CD8-positive, alpha-beta memory T cell (primary cell): ENCODE results near the gene MEIS1. TPM values are rescaled to one million over a fixed set of nuclear protein-coding genes. Genes with fewer than 3 reads are reported as not detected.
"Not testable (repeated sequence)": the region's sequence is repeated elsewhere in the genome, so short reads cannot be mapped to it uniquely, and the experiment has no call there.

Experiments used
- CTCF ChIA-PET: fragments of 350-600 bp; sonication (Branson Sonifier 250); formaldehyde crosslinking; loops from one replicate; lab custom pipeline; 2021; ENCODE audit warnings: antibody characterized with exemption; lab: Charles Lee
- POLR2A ChIA-PET: fragments of 350-600 bp; sonication (Branson Sonifier 250); formaldehyde crosslinking; loops from one replicate; lab custom pipeline; 2021; ENCODE audit warnings: antibody characterized with exemption; lab: Charles Lee
- DNase-seq, 5 donors: peaks; one replicate each; pipeline versions ENCODE4 v3.0.0 to v3.0.0-alpha.2; 2020 to 2022; ENCODE audit warnings: mixed read lengths in 1 of 5
- H3K27ac ChIP-seq: one replicate; pipeline ENCODE4 v1.7.0; 2013; ENCODE audit warnings: low read depth, mild to moderate bottlenecking, low read length, moderate library complexity
- H3K27me3 ChIP-seq: 2 replicates; pipeline ENCODE4 v1.7.0; 2013; ENCODE audit warnings: low read length, mild to moderate bottlenecking; ENCODE audit not compliant: insufficient read depth, poor library complexity, severe bottlenecking
- H3K36me3 ChIP-seq: 2 replicates; pipeline ENCODE4 v1.7.0; 2013; ENCODE audit warnings: mild to moderate bottlenecking, low read length, moderate library complexity; ENCODE audit not compliant: insufficient read depth
- H3K4me1 ChIP-seq: 2 replicates; pipeline ENCODE4 v1.7.0; 2013; ENCODE audit warnings: mild to moderate bottlenecking, low read length, moderate library complexity; ENCODE audit not compliant: insufficient read depth
- H3K4me3 ChIP-seq: 2 replicates; pipeline ENCODE4 v1.7.0; 2013; ENCODE audit warnings: mild to moderate bottlenecking, low read length
- H3K9me3 ChIP-seq: 2 replicates; pipeline ENCODE4 v1.7.0; 2013; ENCODE audit warnings: mild to moderate bottlenecking, low read length
- H3K27ac Mint-ChIP-seq, 8 donors: one replicate each; pipeline ENCODE4 v1.8.0; 2020 to 2021; ENCODE audit warnings: mixed read lengths in 8 of 8, mild to moderate bottlenecking in 6 of 8, inconsistent platforms in 3 of 8, moderate library complexity in 3 of 8
- H3K27me3 Mint-ChIP-seq, 2 donors: one replicate each; pipeline ENCODE4 v1.8.0; 2020 to 2021; ENCODE audit warnings: mixed read lengths in 2 of 2, mild to moderate bottlenecking in 1 of 2, moderate library complexity in 1 of 2
- H3K36me3 Mint-ChIP-seq, 3 donors: one replicate each; pipeline ENCODE4 v1.8.0; 2020 to 2021; ENCODE audit warnings: mixed read lengths in 3 of 3, inconsistent platforms in 1 of 3, mild to moderate bottlenecking in 1 of 3
- H3K4me1 Mint-ChIP-seq, 3 donors: one replicate each; pipeline ENCODE4 v1.8.0; 2020 to 2021; ENCODE audit warnings: mixed read lengths in 3 of 3, inconsistent platforms in 1 of 3, mild to moderate bottlenecking in 1 of 3
- H3K4me3 Mint-ChIP-seq, 7 donors: one replicate each; pipeline ENCODE4 v1.8.0; 2020 to 2021; ENCODE audit warnings: mixed read lengths in 7 of 7, mild to moderate bottlenecking in 6 of 7, moderate library complexity in 4 of 7, inconsistent platforms in 2 of 7
- H3K9me3 Mint-ChIP-seq, 5 donors: one replicate each; pipeline ENCODE4 v1.8.0; 2020 to 2022; ENCODE audit warnings: mixed read lengths in 5 of 5, mild to moderate bottlenecking in 3 of 5, moderate library complexity in 2 of 5, inconsistent platforms in 1 of 5
- polyA plus RNA-seq: library from polyadenylated mRNA; unstranded; fragments of 300-500 nt; fragmentation: Illumina TruSeq; gene quantifications from one replicate; pipeline ENCODE4 v1.2.3, GENCODE V29; 2021
- total RNA-seq, 2 experiments: library from RNA; stranded (reverse); gene quantifications; one replicate each; pipeline ENCODE4 v1.2.3, GENCODE V29; 2021

Gene MEIS1
- total RNA-seq (not detected), polyA plus RNA-seq (not detected)

GRCh38 chr2:66434679-66435548 lies at the start of gene MEIS1:
TSS of gene MEIS1 (plus strand) at chr2:66435125. CDS start at chr2:66435857, 732 bp downstream.
- peaks cover 4% of the 10 kb centered on the region for H3K4me1 ChIP-seq
- H3K9me3 ChIP-seq: no peaks in the 10 kb centered on the region
- POLR2A ChIA-PET: no interaction called here
- peak within 1 kb of the TSS; percentile 16 for H3K27ac ChIP-seq
- H3K27me3 ChIP-seq: peaks cover 2% of the 10 kb centered on the region
- Mint-ChIP-seq H3K4me3 (peak within 1 kb of the TSS; percentile 68 to 88 (median 79)), H3K9me3 (peaks cover 0 to 20% (median 7%) of the 10 kb centered on the region in 5 donors), H3K27ac (peak within 1 kb of the TSS in 1 of 8 donors; percentile 35), H3K27me3 (peaks cover 48 to 79% of the 10 kb centered on the region in 2 donors), H3K36me3 (no peaks in the 10 kb centered on the region), H3K4me1 (peaks cover 22 to 45% (median 37%) of the 10 kb centered on the region in 3 donors)
- peak within 1 kb of the TSS; percentile 23 for H3K4me3 ChIP-seq
- CTCF ChIA-PET: no interaction called here
- no peak for DNase-seq
- H3K36me3 ChIP-seq: no peaks in the 10 kb centered on the region

- no peak for DNase-seq
- Mint-ChIP-seq H3K4me3 (no peak overlapping the region), H3K27me3 (no peaks in the 10 kb centered on the region), H3K27ac (no peak overlapping the region), H3K4me1 (no peaks in the 10 kb centered on the region), H3K36me3 (no peaks in the 10 kb centered on the region), H3K9me3 (peaks cover 0 to 4% (median 0%) of the 10 kb centered on the region in 5 donors)
- no peaks in the 10 kb centered on the region for H3K4me1 ChIP-seq
- H3K27ac ChIP-seq: no peak overlapping the region
- no peaks in the 10 kb centered on the region for H3K27me3 ChIP-seq
- no peak overlapping the region for H3K4me3 ChIP-seq
- no peaks in the 10 kb centered on the region for H3K36me3 ChIP-seq
- CTCF ChIA-PET: no interaction called here
- H3K9me3 ChIP-seq: no peaks in the 10 kb centered on the region
- POLR2A ChIA-PET: no interaction called here
Measured at GRCh38 chr2:66387016-66387753, 47.7 kb upstream of the MEIS1 start.

- POLR2A ChIA-PET: no interaction called here
Measured at GRCh38 chr2:66389651-66390131, 45.2 kb upstream of the MEIS1 start.

DNA sequence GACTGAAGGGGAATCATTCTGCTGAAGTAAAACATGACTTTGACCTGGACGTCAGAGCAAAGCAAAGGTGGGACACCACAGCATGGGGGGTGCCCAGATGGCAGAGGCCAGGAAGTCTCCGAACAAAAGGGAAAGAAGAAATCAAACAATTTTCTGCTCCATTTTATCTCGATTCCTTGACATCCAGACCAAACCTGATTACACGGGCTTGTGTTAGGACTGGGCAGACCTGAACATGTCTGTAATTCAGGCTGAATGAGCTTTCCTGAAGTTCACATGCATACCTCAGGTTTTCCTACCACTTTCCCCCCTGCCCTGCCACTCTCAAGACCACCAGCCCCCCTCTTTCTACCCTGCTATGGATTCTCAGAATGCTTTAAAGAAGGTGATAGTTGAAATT lies 44.8 kb upstream of the MEIS1 start:
- Histone ChIP-seq H3K36me3 (no peaks in the 10 kb centered on the region), H3K9me3 (no peaks in the 10 kb centered on the region), H3K4me3 (no peak overlapping the region), H3K27me3 (no peaks in the 10 kb centered on the region), H3K27ac (no peak overlapping the region), H3K4me1 (no peaks in the 10 kb centered on the region)
- Mint-ChIP-seq H3K4me1 (no peaks in the 10 kb centered on the region), H3K4me3 (no peak overlapping the region), H3K36me3 (no peaks in the 10 kb centered on the region), H3K27ac (no peak overlapping the region), H3K27me3 (no peaks in the 10 kb centered on the region), H3K9me3 (peaks cover 0 to 5% (median 2%) of the 10 kb centered on the region in 5 donors)
- DNase-seq: no peak
- ChIA-PET CTCF (no interaction called here), POLR2A (no interaction called here)

More at GRCh38 chr2:66389651-66390131, 45.2 kb upstream of the MEIS1 start:
- H3K4me1 ChIP-seq: no peaks in the 10 kb centered on the region
- H3K27me3 ChIP-seq: no peaks in the 10 kb centered on the region
- CTCF ChIA-PET: no interaction called here
- H3K27ac ChIP-seq: no peak overlapping the region
- H3K4me1 Mint-ChIP-seq: no peaks in the 10 kb centered on the region
- H3K9me3 ChIP-seq: no peaks in the 10 kb centered on the region
- no peak overlapping the region for H3K4me3 Mint-ChIP-seq
- no peak overlapping the region for H3K27ac Mint-ChIP-seq
- no peak for DNase-seq
- H3K27me3 Mint-ChIP-seq: no peaks in the 10 kb centered on the region
- H3K36me3 ChIP-seq: no peaks in the 10 kb centered on the region
- no peak overlapping the region for H3K4me3 ChIP-seq
- peaks cover 0 to 5% (median 2%) of the 10 kb centered on the region in 5 donors for H3K9me3 Mint-ChIP-seq
- H3K36me3 Mint-ChIP-seq: no peaks in the 10 kb centered on the region

- POLR2A ChIA-PET: no interaction called here
- Mint-ChIP-seq H3K36me3 (no peaks in the 10 kb centered on the region), H3K27me3 (no peaks in the 10 kb centered on the region), H3K27ac (no peak overlapping the region), H3K9me3 (peaks cover 0 to 5% (median 2%) of the 10 kb centered on the region in 5 donors), H3K4me3 (no peak overlapping the region), H3K4me1 (no peaks in the 10 kb centered on the region)
- H3K4me1 ChIP-seq: no peaks in the 10 kb centered on the region
- H3K36me3 ChIP-seq: no peaks in the 10 kb centered on the region
- CTCF ChIA-PET: no interaction called here
- no peaks in the 10 kb centered on the region for H3K9me3 ChIP-seq
- H3K27ac ChIP-seq: no peak overlapping the region
- H3K27me3 ChIP-seq: no peaks in the 10 kb centered on the region
- DNase-seq: no peak
- H3K4me3 ChIP-seq: no peak overlapping the region
Measured at GRCh38 chr2:66390811-66391210, 44.1 kb upstream of the MEIS1 start.

GRCh38 chr2:66391240-66391639 lies 43.7 kb upstream of the MEIS1 start:
- H3K36me3 Mint-ChIP-seq, POLR2A ChIA-PET, H3K36me3 ChIP-seq, H3K27ac ChIP-seq, H3K27me3 Mint-ChIP-seq, H3K4me1 ChIP-seq, H3K4me1 Mint-ChIP-seq, H3K27me3 ChIP-seq, H3K4me3 ChIP-seq, H3K9me3 ChIP-seq, H3K4me3 Mint-ChIP-seq, H3K27ac Mint-ChIP-seq, DNase-seq, H3K9me3 Mint-ChIP-seq, CTCF ChIA-PET: not testable (repeated sequence)

- H3K36me3 Mint-ChIP-seq: no peaks in the 10 kb centered on the region
- Histone ChIP-seq H3K9me3 (no peaks in the 10 kb centered on the region), H3K4me1 (no peaks in the 10 kb centered on the region), H3K36me3 (no peaks in the 10 kb centered on the region), H3K4me3 (no peak overlapping the region), H3K27ac (no peak overlapping the region), H3K27me3 (no peaks in the 10 kb centered on the region)
- no peaks in the 10 kb centered on the region for H3K27me3 Mint-ChIP-seq
- no peak overlapping the region for H3K27ac Mint-ChIP-seq
- ChIA-PET POLR2A (no interaction called here), CTCF (no interaction called here)
- H3K9me3 Mint-ChIP-seq: peaks cover 0 to 23% (median 2%) of the 10 kb centered on the region in 5 donors
- DNase-seq: no peak
- no peak overlapping the region for H3K4me3 Mint-ChIP-seq
- H3K4me1 Mint-ChIP-seq: no peaks in the 10 kb centered on the region
Measured at GRCh38 chr2:66405473-66405872, 29.5 kb upstream of the MEIS1 start.

DNA sequence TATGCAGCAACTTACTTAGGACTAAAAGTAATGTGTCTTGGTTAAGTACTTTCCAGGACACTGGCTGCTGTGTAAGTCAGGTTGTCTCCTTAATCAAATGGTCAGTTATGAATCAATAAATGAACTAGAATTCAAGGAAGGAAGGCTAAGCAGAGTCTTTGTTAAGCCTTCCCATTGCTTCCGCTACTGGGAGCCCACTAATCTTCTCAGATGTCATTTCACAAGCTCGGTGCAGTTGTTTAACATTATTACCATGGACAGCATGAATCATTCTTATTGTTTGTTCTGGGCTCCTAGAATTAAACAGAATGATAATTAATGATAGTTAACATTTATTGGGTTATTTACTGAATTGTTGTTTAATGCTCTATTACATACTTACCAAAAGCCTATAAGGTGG lies 26.0 kb upstream of the MEIS1 start:
- H3K27me3 Mint-ChIP-seq: no peaks in the 10 kb centered on the region
- Histone ChIP-seq H3K27me3 (no peaks in the 10 kb centered on the region), H3K4me1 (no peaks in the 10 kb centered on the region), H3K27ac (no peak overlapping the region), H3K4me3 (no peak overlapping the region), H3K36me3 (no peaks in the 10 kb centered on the region), H3K9me3 (no peaks in the 10 kb centered on the region)
- ChIA-PET CTCF (no interaction called here), POLR2A (no interaction called here)
- H3K4me1 Mint-ChIP-seq: no peaks in the 10 kb centered on the region
- peaks cover 0 to 13% (median 2%) of the 10 kb centered on the region in 5 donors for H3K9me3 Mint-ChIP-seq
- H3K36me3 Mint-ChIP-seq: no peaks in the 10 kb centered on the region
- no peak overlapping the region for H3K27ac Mint-ChIP-seq
- H3K4me3 Mint-ChIP-seq: no peak overlapping the region
- DNase-seq: no peak
